GM18508 (cell line): ENCODE data around the gene MED1.

Experiments
- ATAC-seq: cut with Tn5 transposase; IDR thresholded peaks from one replicate; pipeline ENCODE4 v1.9.1; 2021; ENCODE audit warnings: moderate number of reproducible peaks; ENCODE audit not compliant: insufficient read depth, unreplicated experiment

MED1 gene

GRCh38 chr17:39365242-39365641, 85.8 kb downstream of the MED1 start:
- no peak for ATAC-seq

- no peak for ATAC-seq
Measured at GRCh38 chr17:39364236-39365025, 86.6 kb downstream of the MED1 start.

GRCh38 chr17:39361064-39361463, 90.0 kb downstream of the MED1 start:
- ATAC-seq: no peak

- no peak for ATAC-seq
Measured at GRCh38 chr17:39360537-39360936, 90.5 kb downstream of the MED1 start.

GRCh38 chr17:39359994-39360393, 91.1 kb downstream of the MED1 start:
- no peak for ATAC-seq

- no peak for ATAC-seq
Measured at GRCh38 chr17:39357986-39358385, 93.1 kb downstream of the MED1 start.

GRCh38 chr17:39357488-39357887, 93.6 kb downstream of the MED1 start:
- no peak for ATAC-seq
